ENCODE results near the gene DENND1C. TPM values are rescaled to one million over a fixed set of nuclear protein-coding genes. Genes with fewer than 3 reads are reported as not detected.

Gene DENND1C
- total and polyA plus RNA-seq, 2 experiments from 2014 or later, result 3.1 to 6.1 TPM

GRCh38 chr19:6452223-6452614 is 29.4 kb downstream of the DENND1C start (continued):
- TF ChIP-seq CTCF (conservative IDR thresholded peaks at IDR 0.05; ENCODE audit: low read depth in 2 of 2) (no peak), NANOG (IDR thresholded peaks at IDR 0.05; ENCODE audit: borderline replicate concordance) (no peak), ZNF331 (CRISPR knock-in tag; IDR thresholded peaks at IDR 0.05; ENCODE audit: low read depth) (no peak), EZH2 (IDR thresholded peaks at IDR 0.05; ENCODE audit: low read depth, unreplicated experiment) (no peak)

GRCh38 chr19:6451583-6452222 is 29.9 kb downstream of the DENND1C start:
- no peak for DNase-seq (ENCODE audit: low spot score)
- no peaks in the 10 kb centered on the region; the same call in 1 of the 2 replicates for H4K20me1 ChIP-seq (replicated peaks; ENCODE audit: insufficient read depth)
- TF ChIP-seq JUNB (IDR thresholded peaks at IDR 0.05; ENCODE audit: unreplicated experiment) (no peak), CREB1 (CRISPR knock-in tag; IDR thresholded peaks at IDR 0.05; ENCODE audit: low read depth) (no peak), ZNF114 (CRISPR knock-in tag; IDR thresholded peaks at IDR 0.05) (no peak), EZH2 (IDR thresholded peaks at IDR 0.05; ENCODE audit: low read depth, unreplicated experiment) (no peak), NANOG (IDR thresholded peaks at IDR 0.05; ENCODE audit: borderline replicate concordance) (no peak), ETS1 (IDR thresholded peaks at IDR 0.05) (no peak), ZNF331 (CRISPR knock-in tag; IDR thresholded peaks at IDR 0.05; ENCODE audit: low read depth) (no peak), STAT1 (IDR thresholded peaks at IDR 0.05; ENCODE audit: unreplicated experiment) (no peak)
- no peak overlapping the region for H2AFZ ChIP-seq
- H3K79me2 ChIP-seq (replicated peaks; ENCODE audit: insufficient read depth), result no peaks in the 10 kb centered on the region
- H3K4me2 ChIP-seq, result no peak overlapping the region
- H3K27ac Mint-ChIP-seq, result no peak overlapping the region
- H3K4me1 ChIP-seq (ENCODE audit: insufficient read depth), result no peaks in the 10 kb centered on the region
- H3K27me3 ChIP-seq (ENCODE audit: insufficient read depth), result no peaks in the 10 kb centered on the region
- no peaks in the 10 kb centered on the region for H3K4me1 Mint-ChIP-seq
- no peaks in the 10 kb centered on the region for H3K9me2 ChIP-seq (ENCODE audit: insufficient read depth)
- H3K36me3 ChIP-seq (ENCODE audit: insufficient read depth), result peaks cover 11% of the 10 kb centered on the region; the same call in 1 of the 2 replicates
- peaks cover 10% of the 10 kb centered on the region; the same call in 2 of the 3 replicates for H3K9me3 Mint-ChIP-seq
- H3K4me3 ChIP-seq, result no peak overlapping the region
- no peak for ATAC-seq
- H3F3A ChIP-seq (replicated peaks; ENCODE audit: low read depth), result no peaks in the 10 kb centered on the region
- no peak overlapping the region for H3K4me3 Mint-ChIP-seq
- H3K27ac ChIP-seq (ENCODE audit: low read depth), result no peak overlapping the region
- H3K36me3 Mint-ChIP-seq (ENCODE audit: low read depth), result peaks cover 46% of the 10 kb centered on the region
- H3K27me3 Mint-ChIP-seq (ENCODE audit: insufficient read depth, low read depth, poor library complexity), result peaks cover 5% of the 10 kb centered on the region

- H3K36me3 ChIP-seq (ENCODE audit: insufficient read depth), result peaks cover 11% of the 10 kb centered on the region; the same call in 1 of the 2 replicates
- H3K4me3 ChIP-seq, result no peak overlapping the region
- no peak overlapping the region for H3K27ac Mint-ChIP-seq
- H3K79me2 ChIP-seq (replicated peaks; ENCODE audit: insufficient read depth), result no peaks in the 10 kb centered on the region
- DNase-seq (ENCODE audit: low spot score), result no peak
- H3K9me2 ChIP-seq (ENCODE audit: insufficient read depth), result no peaks in the 10 kb centered on the region
- H3K4me2 ChIP-seq, result no peak overlapping the region
- no peaks in the 10 kb centered on the region for H3K4me1 ChIP-seq (ENCODE audit: insufficient read depth)
- peaks cover 12% of the 10 kb centered on the region for H3K9me3 Mint-ChIP-seq
- no peaks in the 10 kb centered on the region; the same call in 1 of the 2 replicates for H4K20me1 ChIP-seq (replicated peaks; ENCODE audit: insufficient read depth)
- no peaks in the 10 kb centered on the region for H3F3A ChIP-seq (replicated peaks; ENCODE audit: low read depth)
- no peak overlapping the region for H2AFZ ChIP-seq
- TF ChIP-seq STAT1 (IDR thresholded peaks at IDR 0.05; ENCODE audit: unreplicated experiment) (no peak), JUNB (IDR thresholded peaks at IDR 0.05; ENCODE audit: unreplicated experiment) (no peak), CREB1 (CRISPR knock-in tag; IDR thresholded peaks at IDR 0.05; ENCODE audit: low read depth) (no peak), CTCF (conservative IDR thresholded peaks at IDR 0.05; ENCODE audit: low read depth in 2 of 2) (no peak), ZNF331 (CRISPR knock-in tag; IDR thresholded peaks at IDR 0.05; ENCODE audit: low read depth) (no peak)
- peaks cover 42% of the 10 kb centered on the region for H3K36me3 Mint-ChIP-seq (ENCODE audit: low read depth)
- ATAC-seq, result no peak
- no peak overlapping the region for H3K4me3 Mint-ChIP-seq
- no peaks in the 10 kb centered on the region for H3K4me1 Mint-ChIP-seq
- H3K27me3 Mint-ChIP-seq (ENCODE audit: insufficient read depth, low read depth, poor library complexity), result peaks cover 4% of the 10 kb centered on the region
- no peak overlapping the region for H3K27ac ChIP-seq (ENCODE audit: low read depth)
- H3K27me3 ChIP-seq (ENCODE audit: insufficient read depth), result no peaks in the 10 kb centered on the region
These were observed 31.4 kb downstream of the DENND1C start for GRCh38 chr19:6450166-6450565.
